Astrocyte of the spinal cord (primary cell): ENCODE data around the gene CEND1.

Experiments used
- DNase-seq: peaks from one replicate; pipeline ENCODE4 v3.0.0; 2011; ENCODE audit warnings: low read depth, low spot score
- H3K4me3 ChIP-seq: 2 replicates; pipeline ENCODE4 v1.5.1; 2011; ENCODE audit warnings: low read depth, mild to moderate bottlenecking, low read length, moderate library complexity
- in situ Hi-C: cut with HindIII; loops from 2 replicates; pipeline ENCODE4 v1.10.0; 2017; ENCODE audit warnings: low sequenced_read_pairs
- TF ChIP-seq, protein P1 (sequence below): IDR thresholded peaks from 2 replicates; pipeline ENCODE4 v1.5.1; 2012; ENCODE audit warnings: low read depth, mild to moderate bottlenecking, low read length, inconsistent platforms

The CEND1 gene

DNA sequence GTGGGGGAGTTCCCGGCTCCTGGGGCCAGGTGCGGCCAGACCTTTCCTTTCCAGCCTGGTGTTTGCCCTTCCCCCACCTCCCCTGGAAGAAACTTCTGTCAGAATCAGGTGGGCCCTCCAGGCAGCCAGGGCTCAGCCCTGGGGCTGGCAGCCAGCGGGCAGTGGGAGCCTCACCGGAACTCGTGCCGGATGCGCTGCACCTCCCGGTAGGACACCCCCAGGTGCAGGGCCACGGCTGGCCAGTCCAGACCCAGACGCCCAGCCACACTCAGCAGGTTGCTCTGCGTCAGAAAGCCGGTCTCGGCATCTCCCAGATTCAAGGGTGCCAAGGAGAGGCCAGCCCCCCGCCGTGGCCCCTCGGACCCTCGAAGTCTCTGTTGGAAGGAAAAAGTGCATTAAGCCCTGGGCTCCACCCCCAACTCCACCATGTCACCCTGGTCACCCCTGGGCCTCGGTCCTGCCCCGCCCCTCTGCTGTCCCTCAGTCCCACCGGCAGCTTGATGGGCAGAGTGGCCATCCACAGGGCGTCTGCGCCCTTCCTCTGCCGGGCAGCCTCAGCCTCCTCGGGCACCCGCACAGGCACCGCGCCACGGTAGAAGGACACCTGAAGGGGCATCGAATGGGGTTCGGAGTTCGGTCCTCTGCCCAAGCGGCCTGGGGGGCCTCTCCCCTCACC is 9.9 kb upstream of the CEND1 start:
- in situ Hi-C loops = no loop called here
- no peak for DNase-seq
- H3K4me3 ChIP-seq = no peak overlapping the region
- TF ChIP-seq, protein P1, sequence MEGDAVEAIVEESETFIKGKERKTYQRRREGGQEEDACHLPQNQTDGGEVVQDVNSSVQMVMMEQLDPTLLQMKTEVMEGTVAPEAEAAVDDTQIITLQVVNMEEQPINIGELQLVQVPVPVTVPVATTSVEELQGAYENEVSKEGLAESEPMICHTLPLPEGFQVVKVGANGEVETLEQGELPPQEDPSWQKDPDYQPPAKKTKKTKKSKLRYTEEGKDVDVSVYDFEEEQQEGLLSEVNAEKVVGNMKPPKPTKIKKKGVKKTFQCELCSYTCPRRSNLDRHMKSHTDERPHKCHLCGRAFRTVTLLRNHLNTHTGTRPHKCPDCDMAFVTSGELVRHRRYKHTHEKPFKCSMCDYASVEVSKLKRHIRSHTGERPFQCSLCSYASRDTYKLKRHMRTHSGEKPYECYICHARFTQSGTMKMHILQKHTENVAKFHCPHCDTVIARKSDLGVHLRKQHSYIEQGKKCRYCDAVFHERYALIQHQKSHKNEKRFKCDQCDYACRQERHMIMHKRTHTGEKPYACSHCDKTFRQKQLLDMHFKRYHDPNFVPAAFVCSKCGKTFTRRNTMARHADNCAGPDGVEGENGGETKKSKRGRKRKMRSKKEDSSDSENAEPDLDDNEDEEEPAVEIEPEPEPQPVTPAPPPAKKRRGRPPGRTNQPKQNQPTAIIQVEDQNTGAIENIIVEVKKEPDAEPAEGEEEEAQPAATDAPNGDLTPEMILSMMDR = no peak

DNA sequence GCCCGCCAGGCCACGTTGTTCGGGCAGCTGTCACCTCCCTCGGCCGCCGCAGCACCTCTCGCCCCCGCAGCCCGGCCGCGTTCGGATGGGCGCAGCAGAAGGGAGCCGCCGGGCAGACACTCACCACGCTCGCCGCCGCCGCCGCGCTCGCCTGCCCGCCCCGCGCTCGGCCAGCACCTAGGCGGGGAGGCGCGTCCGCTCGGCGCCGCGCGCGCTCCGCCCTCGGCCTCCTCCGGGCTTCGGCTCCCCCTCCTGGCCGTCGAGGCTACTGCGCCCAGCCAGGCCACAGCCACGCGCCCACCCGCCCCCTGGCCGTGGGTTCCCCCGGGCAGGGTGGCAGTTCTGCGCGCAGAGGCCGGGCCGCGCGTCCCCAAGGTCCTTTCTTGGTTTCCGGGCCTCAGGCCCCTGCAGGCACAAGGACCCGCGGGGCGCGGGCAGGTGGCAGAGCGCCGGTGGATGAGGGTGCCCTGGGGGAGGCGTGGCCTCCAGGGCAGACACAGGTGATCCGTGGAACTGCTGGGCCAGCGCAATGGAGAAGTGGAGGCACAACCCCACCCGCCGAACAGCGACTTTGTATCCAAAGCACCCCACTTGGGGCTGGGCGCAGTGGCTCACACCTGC is 8.3 kb upstream of the CEND1 start, which contains the start of gene SLC25A22:
SLC25A22 (minus strand) TSS at position 189 of the 621 bp plus-strand sequence. CDS start 3,275 bp downstream, outside the sequence.
- H3K4me3 ChIP-seq = peak within 1 kb of the TSS; percentile 71
- TF ChIP-seq, protein P1 = peak; percentile 64

DNA sequence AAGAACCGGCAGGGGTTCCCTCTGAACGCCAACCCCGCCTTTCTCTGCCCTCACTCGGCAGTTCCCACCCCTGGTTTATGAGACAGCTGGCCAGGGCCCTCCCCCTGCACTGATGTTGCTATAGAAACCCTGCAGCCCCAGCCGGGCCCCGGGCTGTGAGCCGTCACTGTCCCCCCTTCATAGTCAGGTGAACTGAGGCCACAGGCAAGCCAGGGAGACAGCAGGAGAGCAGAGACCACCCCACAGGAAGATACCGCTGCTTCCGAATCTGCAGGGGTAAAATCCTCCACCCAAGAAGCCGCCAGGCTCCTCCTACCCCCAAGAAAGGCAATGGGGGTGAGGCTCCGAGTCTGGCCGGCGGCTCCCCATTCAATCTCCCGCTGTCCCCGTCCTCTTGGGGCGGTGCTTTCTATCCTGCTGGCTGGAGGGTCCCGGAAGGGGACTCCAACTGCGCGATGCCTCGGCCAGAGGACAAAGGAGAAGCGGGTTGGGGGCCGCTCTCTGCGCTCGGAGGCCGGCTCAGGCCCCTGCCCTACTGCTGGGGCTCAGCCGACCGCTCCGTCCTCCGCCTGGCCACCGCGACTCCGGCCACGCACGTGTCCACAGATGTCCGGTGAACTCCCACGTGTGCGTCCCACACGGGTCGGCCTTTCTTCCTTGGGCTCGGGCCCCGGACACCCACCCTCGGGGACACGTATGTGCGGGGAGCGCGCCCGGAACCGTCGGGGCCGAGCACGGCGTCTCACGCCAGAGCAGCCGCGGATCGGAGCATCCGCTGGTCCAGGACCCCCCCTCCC is 7.6 kb upstream of the CEND1 start:
- TF ChIP-seq, protein P1 = no peak
- DNase-seq = peak; percentile 91
- in situ Hi-C loops = no loop called here
- peak overlapping the region; percentile 71 for H3K4me3 ChIP-seq

More for the DNA sequence above, 8.3 kb upstream of the CEND1 start, which contains the start of gene SLC25A22:
- peak; percentile 68 for DNase-seq
- in situ Hi-C loops = no loop called here

DNA sequence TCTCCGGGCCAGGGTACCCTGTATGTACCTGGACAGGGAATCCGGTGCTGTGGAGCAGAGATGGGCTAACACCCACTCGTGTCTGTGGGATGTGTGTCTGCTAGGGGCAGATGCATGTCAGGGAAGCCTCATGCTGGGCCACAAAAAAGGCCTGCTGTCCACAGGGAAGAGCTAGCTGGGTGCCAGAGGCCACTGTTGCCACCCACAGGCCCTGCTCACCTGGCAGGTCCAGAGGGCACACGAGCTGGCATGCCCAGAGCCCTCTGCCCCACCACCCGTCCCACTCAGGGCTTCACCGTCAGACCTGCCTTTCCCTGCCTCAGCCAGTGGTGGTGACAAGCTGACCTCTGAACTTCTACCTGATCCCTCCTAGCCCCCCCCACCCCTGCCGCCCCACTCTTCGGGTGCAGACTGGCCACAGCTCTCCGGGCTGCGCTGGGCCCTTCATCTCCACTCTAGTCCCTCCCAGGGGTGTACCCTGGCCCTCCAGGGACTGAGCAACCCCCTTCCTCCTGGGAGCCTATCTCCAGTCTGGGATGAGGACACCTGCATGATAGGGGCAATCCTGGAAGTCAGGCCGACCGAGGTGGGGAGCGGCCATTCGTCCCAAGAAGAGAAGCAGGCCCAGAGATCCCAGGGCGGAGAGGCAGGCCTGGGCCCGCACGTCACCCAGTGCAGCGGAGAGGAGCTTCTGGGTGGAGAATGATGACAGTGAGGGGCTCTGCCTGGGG is 6.8 kb upstream of the CEND1 start:
- no peak for DNase-seq
- in situ Hi-C loops = no loop called here
- H3K4me3 ChIP-seq = peak overlapping the region; percentile 71
- TF ChIP-seq, protein P1 = no peak

DNA sequence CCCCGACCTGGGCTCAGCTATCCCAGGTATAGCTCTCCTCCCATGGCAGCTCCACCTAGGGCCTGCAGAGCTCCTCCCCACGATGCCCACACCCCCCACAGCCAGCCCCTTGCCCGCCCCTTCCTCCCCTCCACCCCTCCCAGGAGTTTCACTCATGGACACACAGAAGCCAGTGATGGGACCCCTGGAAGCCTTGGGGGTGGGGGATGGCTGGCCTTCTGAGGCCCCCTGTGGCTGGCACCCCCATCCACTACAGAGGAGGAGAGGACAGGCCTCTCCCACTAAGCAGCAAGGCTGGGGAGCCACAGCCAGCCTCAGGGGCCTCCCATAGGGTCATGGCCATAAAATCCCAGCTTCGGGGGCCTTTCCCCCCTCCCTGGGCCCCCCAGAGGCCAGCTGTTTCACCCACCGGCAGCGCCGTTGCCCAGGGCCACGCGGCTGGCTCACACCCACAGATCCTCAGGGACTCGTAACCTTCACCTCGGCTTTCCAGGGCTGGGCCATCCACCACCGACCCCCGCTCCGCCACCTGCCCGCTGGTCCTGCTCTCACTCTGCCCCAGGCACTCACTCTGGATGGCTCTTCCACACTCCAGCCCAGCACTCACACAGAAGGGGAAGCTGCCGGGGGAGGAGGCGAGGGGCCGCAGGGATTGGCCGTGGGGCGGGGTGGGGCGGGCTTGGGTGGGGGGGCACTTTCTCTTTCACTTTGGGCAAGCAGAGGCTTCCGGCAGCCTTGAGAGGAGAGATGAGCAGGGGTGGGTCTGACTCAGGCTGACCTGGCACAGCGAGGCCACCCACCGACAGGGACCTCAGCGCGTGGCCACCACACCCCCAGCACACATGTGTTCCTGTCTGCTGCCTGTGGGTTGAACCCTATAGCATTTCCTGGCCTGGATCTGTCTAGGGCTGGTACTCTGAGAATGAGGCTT is 6.0 kb upstream of the CEND1 start:
- DNase-seq = peak; percentile 82
- in situ Hi-C loops = no loop called here
- peak overlapping the region; percentile 71 for H3K4me3 ChIP-seq
- TF ChIP-seq, protein P1 = no peak
